ENCODE results near the gene PRPSAP1.
"Not testable (repeated sequence)": the region's sequence is repeated elsewhere in the genome, so short reads cannot be mapped to it uniquely, and the experiment has no call there.

PRPSAP1 gene

DNA sequence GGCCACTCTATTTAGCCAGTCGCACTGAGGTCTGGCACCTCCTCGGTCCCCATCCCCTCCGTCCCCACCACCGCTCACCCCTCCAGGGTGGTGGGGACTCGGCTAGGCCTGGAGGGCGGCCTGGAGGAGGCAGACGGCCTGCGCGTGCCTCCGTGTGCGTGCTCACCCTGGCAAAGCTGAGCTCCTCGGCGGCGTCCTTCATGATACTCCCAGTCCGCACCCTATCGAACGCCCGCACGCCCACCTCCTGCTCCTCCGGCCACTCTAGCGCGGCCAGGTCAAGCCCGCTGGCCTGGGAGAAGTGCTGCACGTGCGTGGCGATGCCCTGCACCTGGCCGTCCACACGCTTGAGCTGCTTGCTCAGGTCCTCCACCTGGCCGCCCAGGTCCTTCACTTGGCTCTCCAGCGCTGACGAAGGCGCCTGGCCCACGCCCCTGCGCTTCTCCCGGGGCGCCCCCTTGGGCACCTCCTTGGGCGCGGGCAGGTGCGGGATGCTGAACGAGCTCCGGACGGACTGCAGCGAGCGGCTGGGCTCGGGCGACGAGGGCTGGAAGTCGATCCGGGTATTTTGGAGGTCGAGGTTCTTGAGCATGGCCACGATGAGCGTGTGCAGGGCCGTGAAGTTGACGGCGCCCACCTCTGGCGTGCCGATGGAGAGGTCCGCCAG lies 46.3 kb downstream of the PRPSAP1 start:
- WGBS, 2 donors (ENCODE audit: extremely low coverage in 2 of 2, insufficient read length in 2 of 2, insufficient replicate concordance in 1 of 2): no CpG with 5 or more reads among the region's 58 CpGs
- no peak for DNase-seq (ENCODE audit: low spot score)

DNA sequence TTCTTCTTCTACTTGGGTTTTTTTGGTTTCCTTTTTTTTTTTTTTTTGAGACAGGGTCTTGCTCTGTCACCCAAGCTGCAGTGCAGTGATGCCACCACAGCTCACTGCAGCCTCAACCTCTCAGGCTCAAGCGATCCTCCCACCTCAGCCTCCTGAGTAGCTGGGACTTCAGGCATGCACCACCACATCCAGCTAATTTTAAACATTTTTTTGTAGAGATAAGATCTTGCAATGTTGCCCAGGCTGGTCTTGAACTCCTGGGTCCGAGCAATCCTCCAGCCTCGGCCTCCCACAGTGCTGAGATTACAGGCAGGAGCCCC lies 48.6 kb downstream of the PRPSAP1 start:
- not testable (repeated sequence) for H3K23ac ChIP-seq (ENCODE audit: low read depth, low read length, poor library complexity); H3K4me3 ChIP-seq (ENCODE audit: low read length in 2 of 2); H3K27me3 ChIP-seq (ENCODE audit: control insufficient read depth in 3 of 3, insufficient read depth in 3 of 3, low read depth in 1 of 3, low read length in 3 of 3); H2BK15ac ChIP-seq (ENCODE audit: low read length); H4K8ac ChIP-seq (ENCODE audit: low read depth, low read length); H3K9ac ChIP-seq (ENCODE audit: low read depth, low read length, poor library complexity); H3K27ac ChIP-seq (replicated peaks; ENCODE audit: low read length); H4K91ac ChIP-seq (ENCODE audit: low read depth, low read length, poor library complexity); H2BK120ac ChIP-seq (ENCODE audit: low read depth, low read length); H3K4me1 ChIP-seq (ENCODE audit: control insufficient read depth in 2 of 2, insufficient read depth in 1 of 2, low read depth in 1 of 2, low read length in 2 of 2); H2BK12ac ChIP-seq (ENCODE audit: low read length); H2BK5ac ChIP-seq (ENCODE audit: low read length); H3K18ac ChIP-seq (ENCODE audit: low read length); H3K4me2 ChIP-seq (ENCODE audit: insufficient read depth, low read length, poor library complexity, severe bottlenecking); H2AFZ ChIP-seq (ENCODE audit: low read length); H3K14ac ChIP-seq (ENCODE audit: low read length); H3K79me1 ChIP-seq (ENCODE audit: low read depth, low read length); H2AK5ac ChIP-seq (ENCODE audit: low read depth, low read length); DNase-seq (ENCODE audit: low spot score); H3K9me3 ChIP-seq (replicated peaks in 1 of 2; ENCODE audit: control insufficient read depth in 2 of 2, insufficient read depth in 1 of 2, low read depth in 1 of 2, low read length in 2 of 2); H3K4ac ChIP-seq (ENCODE audit: low read length)
- peaks cover 9 to 41% of the 10 kb centered on the region in 2 donors for H3K36me3 ChIP-seq (replicated peaks in 1 of 2; ENCODE audit: control insufficient read depth in 2 of 2, insufficient read depth in 2 of 2, low read length in 2 of 2)
- no CpG with 5 or more reads among the region's 3 CpGs for WGBS, 2 donors (ENCODE audit: extremely low coverage in 2 of 2, insufficient read length in 2 of 2, insufficient replicate concordance in 1 of 2)

More for the DNA sequence above, 46.3 kb downstream of the PRPSAP1 start:
- H3K9ac ChIP-seq (ENCODE audit: low read depth, low read length, poor library complexity): no peak overlapping the region
- H3K23ac ChIP-seq (ENCODE audit: low read depth, low read length, poor library complexity): no peak overlapping the region
- H4K91ac ChIP-seq (ENCODE audit: low read depth, low read length, poor library complexity): no peak overlapping the region
- no peak overlapping the region for H2AFZ ChIP-seq (ENCODE audit: low read length)
- no peak overlapping the region for H3K14ac ChIP-seq (ENCODE audit: low read length)
- H4K8ac ChIP-seq (ENCODE audit: low read depth, low read length): no peak overlapping the region
- H3K27me3 ChIP-seq (ENCODE audit: control insufficient read depth in 3 of 3, insufficient read depth in 3 of 3, low read depth in 1 of 3, low read length in 3 of 3): no peaks in the 10 kb centered on the region
- no peaks in the 10 kb centered on the region for H3K9me3 ChIP-seq (replicated peaks in 1 of 2; ENCODE audit: control insufficient read depth in 2 of 2, insufficient read depth in 1 of 2, low read depth in 1 of 2, low read length in 2 of 2)
- no peak overlapping the region for H3K4me2 ChIP-seq (ENCODE audit: insufficient read depth, low read length, poor library complexity, severe bottlenecking)
- no peaks in the 10 kb centered on the region for H3K4me1 ChIP-seq (ENCODE audit: control insufficient read depth in 2 of 2, insufficient read depth in 1 of 2, low read depth in 1 of 2, low read length in 2 of 2)
- H3K27ac ChIP-seq (replicated peaks; ENCODE audit: low read length): no peak overlapping the region
- H3K79me1 ChIP-seq (ENCODE audit: low read depth, low read length): peaks cover 6% of the 10 kb centered on the region
- peaks cover 13 to 61% of the 10 kb centered on the region in 2 donors for H3K36me3 ChIP-seq (replicated peaks in 1 of 2; ENCODE audit: control insufficient read depth in 2 of 2, insufficient read depth in 2 of 2, low read length in 2 of 2)
- no peak overlapping the region for H3K18ac ChIP-seq (ENCODE audit: low read length)
- H3K4ac ChIP-seq (ENCODE audit: low read length): no peak overlapping the region
- no peak overlapping the region for H2AK5ac ChIP-seq (ENCODE audit: low read depth, low read length)
- H3K4me3 ChIP-seq (ENCODE audit: low read length in 2 of 2): no peak overlapping the region
- no peak overlapping the region for H2BK120ac ChIP-seq (ENCODE audit: low read depth, low read length)
- no peak overlapping the region for H2BK12ac ChIP-seq (ENCODE audit: low read length)
- H2BK5ac ChIP-seq (ENCODE audit: low read length): no peak overlapping the region
- no peak overlapping the region for H2BK15ac ChIP-seq (ENCODE audit: low read length)

DNA sequence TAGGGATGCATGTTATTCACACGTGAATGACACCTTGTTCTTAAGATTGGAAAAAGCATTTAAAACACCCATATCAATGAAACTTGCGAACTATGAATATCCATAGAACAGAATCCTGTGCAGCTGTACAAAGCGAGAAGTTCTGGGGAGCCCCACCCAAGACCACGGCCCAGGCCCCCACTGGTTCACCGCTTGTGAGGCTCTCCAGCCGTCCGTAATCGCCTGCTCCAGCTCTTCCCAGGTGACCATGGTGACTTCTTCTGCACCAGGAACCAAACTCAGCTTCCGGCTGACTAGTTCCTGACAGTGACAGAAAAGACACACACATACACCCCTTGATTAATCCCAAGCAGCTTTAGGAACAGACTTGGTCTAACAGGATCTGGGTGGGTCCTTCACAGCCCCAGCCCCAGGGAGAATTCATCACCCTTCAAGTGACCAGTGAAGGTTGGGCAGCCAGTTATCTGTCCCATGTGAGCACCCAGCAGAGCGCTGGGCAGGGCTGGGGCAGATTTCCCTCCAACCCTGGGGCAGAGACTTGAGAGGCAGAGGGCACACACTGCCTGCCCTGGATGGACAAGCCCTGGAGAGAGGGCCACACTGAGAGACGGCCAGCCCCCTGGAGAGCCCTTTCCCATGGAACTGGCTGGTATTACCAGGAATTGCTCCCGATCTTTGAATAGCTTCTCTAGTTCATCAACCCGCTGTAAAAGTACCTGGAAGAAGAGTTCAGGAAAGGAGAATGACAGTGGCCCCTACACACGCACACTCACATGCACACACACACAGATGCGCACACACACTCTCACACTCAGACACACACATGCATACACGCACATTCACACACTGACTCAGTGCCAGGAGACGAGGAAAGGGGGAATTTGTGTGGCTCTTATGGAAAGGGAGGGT lies 49.2 kb downstream of the PRPSAP1 start:
- no peaks in the 10 kb centered on the region for H3K27me3 ChIP-seq (ENCODE audit: control insufficient read depth in 3 of 3, insufficient read depth in 3 of 3, low read depth in 1 of 3, low read length in 3 of 3)
- H3K4me3 ChIP-seq (ENCODE audit: low read length in 2 of 2): no peak overlapping the region
- H4K91ac ChIP-seq (ENCODE audit: low read depth, low read length, poor library complexity): no peak overlapping the region
- no peak overlapping the region for H2AFZ ChIP-seq (ENCODE audit: low read length)
- H3K9ac ChIP-seq (ENCODE audit: low read depth, low read length, poor library complexity): no peak overlapping the region
- H2BK12ac ChIP-seq (ENCODE audit: low read length): no peak overlapping the region
- no peak overlapping the region for H3K27ac ChIP-seq (replicated peaks; ENCODE audit: low read length)
- H4K8ac ChIP-seq (ENCODE audit: low read depth, low read length): no peak overlapping the region
- no peak overlapping the region for H2BK120ac ChIP-seq (ENCODE audit: low read depth, low read length)
- no peak overlapping the region for H2BK15ac ChIP-seq (ENCODE audit: low read length)
- H3K23ac ChIP-seq (ENCODE audit: low read depth, low read length, poor library complexity): no peak overlapping the region
- no peak overlapping the region for H3K4ac ChIP-seq (ENCODE audit: low read length)
- peaks cover 9 to 36% of the 10 kb centered on the region in 2 donors for H3K36me3 ChIP-seq (replicated peaks in 1 of 2; ENCODE audit: control insufficient read depth in 2 of 2, insufficient read depth in 2 of 2, low read length in 2 of 2)
- no peak overlapping the region for H2AK5ac ChIP-seq (ENCODE audit: low read depth, low read length)
- no peak overlapping the region for H2BK5ac ChIP-seq (ENCODE audit: low read length)
- no peaks in the 10 kb centered on the region for H3K4me1 ChIP-seq (ENCODE audit: control insufficient read depth in 2 of 2, insufficient read depth in 1 of 2, low read depth in 1 of 2, low read length in 2 of 2)
- peaks cover 6% of the 10 kb centered on the region for H3K79me1 ChIP-seq (ENCODE audit: low read depth, low read length)
- no peak for DNase-seq (ENCODE audit: low spot score)
- H3K14ac ChIP-seq (ENCODE audit: low read length): no peak overlapping the region
- WGBS, 2 donors (ENCODE audit: extremely low coverage in 2 of 2, insufficient read length in 2 of 2, insufficient replicate concordance in 1 of 2): no CpG with 5 or more reads among the region's 17 CpGs
- H3K9me3 ChIP-seq (replicated peaks in 1 of 2; ENCODE audit: control insufficient read depth in 2 of 2, insufficient read depth in 1 of 2, low read depth in 1 of 2, low read length in 2 of 2): no peaks in the 10 kb centered on the region
- H3K4me2 ChIP-seq (ENCODE audit: insufficient read depth, low read length, poor library complexity, severe bottlenecking): no peak overlapping the region
- peak overlapping the region; percentile 27 for H3K18ac ChIP-seq (ENCODE audit: low read length)

DNA sequence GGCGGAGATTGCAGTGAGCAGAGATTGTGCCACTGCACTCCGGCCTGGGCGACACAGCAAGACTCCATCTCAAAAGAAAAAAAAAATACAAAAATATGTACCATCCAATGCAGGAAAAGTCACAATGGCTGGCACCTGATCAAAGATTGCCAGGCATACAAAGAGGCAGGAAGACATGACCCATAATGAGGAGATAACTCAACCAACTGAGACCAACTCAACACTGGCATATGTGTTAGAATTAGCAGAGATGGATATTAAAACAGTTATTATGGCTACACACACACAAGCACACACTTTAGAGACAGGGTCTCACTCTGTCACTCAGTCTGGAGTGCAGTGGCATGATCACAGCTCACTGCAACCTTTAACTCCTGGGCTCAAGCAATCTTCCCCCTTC lies 56.3 kb downstream of the PRPSAP1 start:
- Histone ChIP-seq H2BK12ac (ENCODE audit: low read length) (no peak overlapping the region), H3K14ac (ENCODE audit: low read length) (no peak overlapping the region), H4K91ac (ENCODE audit: low read depth, low read length, poor library complexity) (no peak overlapping the region), H3K18ac (ENCODE audit: low read length) (no peak overlapping the region), H2BK120ac (ENCODE audit: low read depth, low read length) (no peak overlapping the region), H2BK15ac (ENCODE audit: low read length) (no peak overlapping the region), H2AFZ (ENCODE audit: low read length) (no peak overlapping the region), H3K27ac (replicated peaks; ENCODE audit: low read length) (no peak overlapping the region), H3K36me3 (replicated peaks in 1 of 2; ENCODE audit: control insufficient read depth in 2 of 2, insufficient read depth in 2 of 2, low read length in 2 of 2) (peaks cover 4 to 17% of the 10 kb centered on the region in 2 donors), H4K8ac (ENCODE audit: low read depth, low read length) (no peak overlapping the region), H3K23ac (ENCODE audit: low read depth, low read length, poor library complexity) (no peak overlapping the region), H3K27me3 (ENCODE audit: control insufficient read depth in 3 of 3, insufficient read depth in 3 of 3, low read depth in 1 of 3, low read length in 3 of 3) (no peaks in the 10 kb centered on the region), H2BK5ac (ENCODE audit: low read length) (no peak overlapping the region), H3K4me1 (ENCODE audit: control insufficient read depth in 2 of 2, insufficient read depth in 1 of 2, low read depth in 1 of 2, low read length in 2 of 2) (no peaks in the 10 kb centered on the region), H3K4ac (ENCODE audit: low read length) (no peak overlapping the region), H3K4me2 (ENCODE audit: insufficient read depth, low read length, poor library complexity, severe bottlenecking) (no peak overlapping the region), H2AK5ac (ENCODE audit: low read depth, low read length) (no peak overlapping the region), H3K79me1 (ENCODE audit: low read depth, low read length) (no peaks in the 10 kb centered on the region), H3K9me3 (replicated peaks in 1 of 2; ENCODE audit: control insufficient read depth in 2 of 2, insufficient read depth in 1 of 2, low read depth in 1 of 2, low read length in 2 of 2) (no peaks in the 10 kb centered on the region), H3K9ac (ENCODE audit: low read depth, low read length, poor library complexity) (no peak overlapping the region), H3K4me3 (ENCODE audit: low read length in 2 of 2) (no peak overlapping the region)
- whole genome bisulfite sequencing, 2 donors (ENCODE audit: extremely low coverage in 2 of 2, insufficient read length in 2 of 2, insufficient replicate concordance in 1 of 2): no CpG with 5 or more reads among the region's 3 CpGs
- DNase-seq (ENCODE audit: low spot score): no peak

Data from neuronal stem cell (in vitro differentiated cells).